Gastrocnemius medialis (tissue), 4 donors: Measurements from ENCODE around the gene TRIM66.

Experiments
- CTCF ChIP-seq, 5 experiments: fragments of 450-650 bp in 3 of 5; fragments of 200-600 bp in 2 of 5; sonication (generic) in 2 of 5; IDR thresholded peaks in 4 of 5; conservative IDR thresholded peaks in 1 of 5; 1 replicate in 4 of 5; 2 replicates in 1 of 5; pipeline ENCODE4 v1.5.1; 2016 to 2019; ENCODE audit warnings: antibody characterized with exemption in 5 of 5, mild to moderate bottlenecking in 3 of 5, moderate library complexity in 3 of 5
- POLR2A ChIP-seq, 2 donors: fragments of 450-650 bp; IDR thresholded peaks; one replicate each; pipeline ENCODE4 v1.6.1; 2017; ENCODE audit warnings: antibody characterized with exemption in 2 of 2, mild to moderate bottlenecking in 2 of 2, moderate library complexity in 2 of 2

- no peak for TF ChIP-seq CTCF (IDR thresholded peaks at IDR 0.05 in 4 of 5, conservative IDR thresholded peaks at IDR 0.05 in 1 of 5)
- TF ChIP-seq POLR2A (IDR thresholded peaks at IDR 0.05), result no peak
These were observed 33.0 kb upstream of the TRIM66 start for GRCh38 chr11:8715501-8715900.
